Naive thymus-derived CD4-positive, alpha-beta T cell (primary cell): ENCODE results near the gene IGF2R. TPM values are rescaled to one million over a fixed set of nuclear protein-coding genes. Genes with fewer than 3 reads are reported as not detected.

Source experiments
- ATAC-seq: fragments of 150-1000 bp; cut with Tn5 transposase; 2 replicates; pipeline ENCODE4 v1.10.0; 2021; ENCODE audit warnings: mild to moderate bottlenecking, moderate library complexity
- CTCF ChIA-PET: fragments of 350-600 bp; sonication (Branson Sonifier 250); formaldehyde crosslinking; loops from one replicate; lab custom pipeline; 2021; ENCODE audit warnings: antibody characterized with exemption; lab: Charles Lee
- POLR2A ChIA-PET: fragments of 350-600 bp; sonication (Branson Sonifier 250); formaldehyde crosslinking; loops from one replicate; lab custom pipeline; 2021; ENCODE audit warnings: antibody characterized with exemption, inconsistent platforms; lab: Charles Lee
- DNase-seq, 9 donors: peaks; one replicate each; pipeline versions ENCODE4 v3.0.0 to v3.0.0-alpha.2; 2020 to 2022; ENCODE audit warnings: mixed read lengths in 1 of 9
- H3K27ac ChIP-seq: one replicate; pipeline ENCODE4 v1.7.0; 2013; ENCODE audit warnings: mild to moderate bottlenecking, low read depth, low read length, moderate library complexity
- H3K27me3 ChIP-seq, 2 donors: one replicate each; pipeline ENCODE4 v1.7.0; 2013; ENCODE audit warnings: low read length in 2 of 2, mild to moderate bottlenecking in 2 of 2, moderate library complexity in 2 of 2; ENCODE audit not compliant: control insufficient read depth in 2 of 2, insufficient read depth in 2 of 2
- H3K36me3 ChIP-seq, 3 experiments: 1 replicate in 2 of 3; 2 replicates in 1 of 3; pipeline ENCODE4 v1.7.0; 2013; ENCODE audit warnings: low read length in 3 of 3, mild to moderate bottlenecking in 3 of 3, moderate library complexity in 1 of 3; ENCODE audit not compliant: insufficient read depth in 3 of 3, control insufficient read depth in 2 of 3
- H3K4me1 ChIP-seq, 2 donors: one replicate each; pipeline ENCODE4 v1.7.0; 2013; ENCODE audit warnings: low read length in 2 of 2, mild to moderate bottlenecking in 2 of 2, moderate library complexity in 1 of 2; ENCODE audit not compliant: control insufficient read depth in 2 of 2, insufficient read depth in 2 of 2
- H3K4me3 ChIP-seq: 2 replicates; pipeline ENCODE4 v1.7.0; 2013; ENCODE audit warnings: mild to moderate bottlenecking, low read length
- H3K9me3 ChIP-seq, 3 experiments: 1 replicate in 2 of 3; 2 replicates in 1 of 3; pipeline ENCODE4 v1.7.0; 2013; ENCODE audit warnings: low read length in 3 of 3; ENCODE audit not compliant: control insufficient read depth in 2 of 3
- H3K27ac Mint-ChIP-seq, 9 donors: one replicate each; pipeline ENCODE4 v1.8.0; 2020 to 2022; ENCODE audit warnings: mixed read lengths in 9 of 9, mild to moderate bottlenecking in 8 of 9, moderate library complexity in 5 of 9, inconsistent platforms in 2 of 9
- H3K27me3 Mint-ChIP-seq, 5 donors: one replicate each; pipeline ENCODE4 v1.8.0; 2021 to 2022; ENCODE audit warnings: mixed read lengths in 5 of 5, mild to moderate bottlenecking in 1 of 5
- H3K36me3 Mint-ChIP-seq, 5 donors: one replicate each; pipeline ENCODE4 v1.8.0; 2020 to 2022; ENCODE audit warnings: mixed read lengths in 5 of 5, mild to moderate bottlenecking in 3 of 5, inconsistent platforms in 1 of 5
- H3K4me1 Mint-ChIP-seq, 7 donors: one replicate each; pipeline ENCODE4 v1.8.0; 2020 to 2022; ENCODE audit warnings: mixed read lengths in 7 of 7, mild to moderate bottlenecking in 3 of 7, inconsistent platforms in 1 of 7
- H3K4me3 Mint-ChIP-seq, 10 donors: one replicate each; pipeline ENCODE4 v1.8.0; 2020 to 2022; ENCODE audit warnings: mild to moderate bottlenecking in 10 of 10, mixed read lengths in 10 of 10, moderate library complexity in 6 of 10, inconsistent platforms in 2 of 10
- H3K9me3 Mint-ChIP-seq, 11 donors: one replicate each; pipeline ENCODE4 v1.8.0; 2020 to 2022; ENCODE audit warnings: mixed read lengths in 11 of 11, mild to moderate bottlenecking in 4 of 11, inconsistent platforms in 1 of 11, moderate library complexity in 1 of 11
- intact Hi-C, 2 donors: fragments of 100-400 bp; cut with micrococcal nuclease; formaldehyde crosslinking; loops; one replicate each; pipeline ENCODE4 v1.15.1; 2023
- polyA plus RNA-seq, 2 donors: library from polyadenylated mRNA; unstranded; fragments of 300-500 nt; fragmentation: Illumina TruSeq; gene quantifications; one replicate each; pipeline ENCODE4 v1.2.3, GENCODE V29; 2021
- total RNA-seq, 6 experiments: library from RNA in 5 of 6; stranded (reverse) in 5 of 6; gene quantifications; 1 replicate in 5 of 6; 2 replicates in 1 of 6; pipeline ENCODE4 v1.2.3 and lab custom pipeline; 2021 to 2026

Gene IGF2R
- total and polyA plus RNA-seq, 7 experiments from 2014 or later: 8.7 to 79.2 (median 70.4) TPM

- ChIA-PET POLR2A (interaction anchor here (1.2 kb wide), 1 partner anchor 24 kb away, joined by 3 read pairs; no protein-coding TSS in a partner anchor), CTCF (interaction anchor here (0.5 kb wide), 1 partner anchor 340 kb away, joined by 3 read pairs; no protein-coding TSS in a partner anchor)
- H3K27ac Mint-ChIP-seq: peak overlapping the region in 6 of 9 donors; percentile 1 to 69 (median 24)
- H3K4me1 ChIP-seq: peaks cover 0 to 7% of the 10 kb centered on the region in 2 donors
- H3K36me3 ChIP-seq: peaks cover 14 to 71% (median 18%) of the 10 kb centered on the region in 3 experiments
- no peaks in the 10 kb centered on the region for H3K9me3 Mint-ChIP-seq
- peaks cover 12 to 45% (median 35%) of the 10 kb centered on the region in 7 donors for H3K4me1 Mint-ChIP-seq
- no peak for DNase-seq
- peaks cover 11 to 83% (median 42%) of the 10 kb centered on the region in 5 donors for H3K36me3 Mint-ChIP-seq
- no peaks in the 10 kb centered on the region for H3K27me3 ChIP-seq
- intact Hi-C loops: no loop called here
- H3K27ac ChIP-seq: no peak overlapping the region
- no peak overlapping the region for H3K4me3 Mint-ChIP-seq
- ATAC-seq: no peak
- H3K4me3 ChIP-seq: no peak overlapping the region
- H3K27me3 Mint-ChIP-seq: no peaks in the 10 kb centered on the region
- no peaks in the 10 kb centered on the region for H3K9me3 ChIP-seq
These were observed 69.6 kb downstream of the IGF2R start for GRCh38 chr6:160038479-160038878.

GRCh38 chr6:160039441-160039840 lies 70.6 kb downstream of the IGF2R start:
- Mint-ChIP-seq H3K9me3 (no peaks in the 10 kb centered on the region), H3K27ac (peak overlapping the region in 6 of 9 donors; percentile 31 to 80 (median 64)), H3K36me3 (peaks cover 12 to 82% (median 36%) of the 10 kb centered on the region in 5 donors), H3K4me1 (peaks cover 12 to 45% (median 35%) of the 10 kb centered on the region in 7 donors), H3K4me3 (no peak overlapping the region), H3K27me3 (no peaks in the 10 kb centered on the region)
- DNase-seq (no peak), ATAC-seq (no peak)
- intact Hi-C loops: no loop called here
- CTCF ChIA-PET: no interaction called here
- Histone ChIP-seq H3K4me3 (no peak overlapping the region), H3K27ac (no peak overlapping the region), H3K27me3 (no peaks in the 10 kb centered on the region), H3K9me3 (no peaks in the 10 kb centered on the region), H3K4me1 (peaks cover 0 to 7% of the 10 kb centered on the region in 2 donors), H3K36me3 (peaks cover 10 to 72% (median 15%) of the 10 kb centered on the region in 3 experiments)
- POLR2A ChIA-PET: interaction anchor here (1.0 kb wide), 1 partner anchor 69 kb away, joined by 4 read pairs; no protein-coding TSS in a partner anchor

- POLR2A ChIA-PET: interaction anchor here (1.0 kb wide), 1 partner anchor 70 kb away, joined by 4 read pairs; no protein-coding TSS in a partner anchor
- intact Hi-C loops: loop anchor here in 1 of 2 donors (10.0 kb wide), 1 partner anchor 175 kb away; no protein-coding TSS in a partner anchor
- Histone ChIP-seq H3K9me3 (no peaks in the 10 kb centered on the region), H3K4me3 (no peak overlapping the region), H3K27me3 (no peaks in the 10 kb centered on the region), H3K4me1 (peaks cover 0 to 7% of the 10 kb centered on the region in 2 donors), H3K27ac (no peak overlapping the region), H3K36me3 (peaks cover 7 to 71% (median 20%) of the 10 kb centered on the region in 3 experiments)
- DNase-seq: no peak
- H3K4me1 Mint-ChIP-seq: peaks cover 12 to 45% (median 35%) of the 10 kb centered on the region in 7 donors
- H3K9me3 Mint-ChIP-seq: no peaks in the 10 kb centered on the region
- ATAC-seq: no peak
- peaks cover 12 to 82% (median 37%) of the 10 kb centered on the region in 5 donors for H3K36me3 Mint-ChIP-seq
- H3K27me3 Mint-ChIP-seq: no peaks in the 10 kb centered on the region
- CTCF ChIA-PET: no interaction called here
- no peak overlapping the region for H3K4me3 Mint-ChIP-seq
- peak overlapping the region in 2 of 9 donors; percentile 39 to 66 for H3K27ac Mint-ChIP-seq
These were observed 71.2 kb downstream of the IGF2R start for GRCh38 chr6:160040055-160040454.

GRCh38 chr6:160040527-160041264 lies 71.8 kb downstream of the IGF2R start:
- Histone ChIP-seq H3K36me3 (peaks cover 7 to 71% (median 26%) of the 10 kb centered on the region in 3 experiments), H3K4me3 (no peak overlapping the region), H3K4me1 (peaks cover 0 to 7% of the 10 kb centered on the region in 2 donors), H3K9me3 (no peaks in the 10 kb centered on the region), H3K27ac (no peak overlapping the region), H3K27me3 (no peaks in the 10 kb centered on the region)
- Mint-ChIP-seq H3K36me3 (peaks cover 18 to 82% (median 42%) of the 10 kb centered on the region in 5 donors), H3K4me3 (no peak overlapping the region), H3K27ac (peak overlapping the region in 2 of 9 donors; percentile 13 to 66), H3K4me1 (peaks cover 10 to 41% (median 34%) of the 10 kb centered on the region in 7 donors), H3K27me3 (no peaks in the 10 kb centered on the region), H3K9me3 (no peaks in the 10 kb centered on the region)
- DNase-seq (no peak), ATAC-seq (no peak)
- CTCF ChIA-PET: no interaction called here
- intact Hi-C loops: loop anchor here in 1 of 2 donors (10.0 kb wide), 1 partner anchor 176 kb away; no protein-coding TSS in a partner anchor
- POLR2A ChIA-PET: interaction anchor here (0.6 to 1.0 kb wide), 2 partner anchors 71 to 1775 kb away, joined by 4 read pairs; no protein-coding TSS in a partner anchor

- intact Hi-C loops: loop anchor here in 1 of 2 donors (10.0 kb wide), 1 partner anchor 177 kb away; no protein-coding TSS in a partner anchor
- H3K9me3 Mint-ChIP-seq: no peaks in the 10 kb centered on the region
- no peaks in the 10 kb centered on the region for H3K9me3 ChIP-seq
- peaks cover 0 to 7% of the 10 kb centered on the region in 2 donors for H3K4me1 ChIP-seq
- no peaks in the 10 kb centered on the region for H3K27me3 ChIP-seq
- peak in 2 of 9 donors; percentile 17 to 27 for DNase-seq
- peak; percentile 29 for ATAC-seq
- H3K27me3 Mint-ChIP-seq: no peaks in the 10 kb centered on the region
- H3K27ac Mint-ChIP-seq: peak overlapping the region in 1 of 9 donors; percentile 39
- ChIA-PET CTCF (no interaction called here), POLR2A (no interaction called here)
- H3K4me1 Mint-ChIP-seq: peaks cover 5 to 35% (median 30%) of the 10 kb centered on the region in 7 donors
- peaks cover 7 to 72% (median 35%) of the 10 kb centered on the region in 3 experiments for H3K36me3 ChIP-seq
- H3K4me3 Mint-ChIP-seq: no peak overlapping the region
- no peak overlapping the region for H3K4me3 ChIP-seq
- H3K27ac ChIP-seq: no peak overlapping the region
- peaks cover 16 to 81% (median 43%) of the 10 kb centered on the region in 5 donors for H3K36me3 Mint-ChIP-seq
These were observed 72.7 kb downstream of the IGF2R start for GRCh38 chr6:160041608-160042007.

GRCh38 chr6:160042014-160042773 lies 73.3 kb downstream of the IGF2R start:
- no peak for DNase-seq
- H3K9me3 ChIP-seq: no peaks in the 10 kb centered on the region
- intact Hi-C loops: loop anchor here in 1 of 2 donors (10.0 kb wide), 1 partner anchor 177 kb away; no protein-coding TSS in a partner anchor
- H3K4me1 ChIP-seq: peaks cover 0 to 7% of the 10 kb centered on the region in 2 donors
- Mint-ChIP-seq H3K36me3 (peaks cover 18 to 84% (median 42%) of the 10 kb centered on the region in 5 donors), H3K27me3 (no peaks in the 10 kb centered on the region), H3K27ac (no peak overlapping the region), H3K4me1 (peaks cover 5 to 30% (median 28%) of the 10 kb centered on the region in 7 donors), H3K9me3 (no peaks in the 10 kb centered on the region), H3K4me3 (no peak overlapping the region)
- H3K27ac ChIP-seq: no peak overlapping the region
- no peaks in the 10 kb centered on the region for H3K27me3 ChIP-seq
- peaks cover 7 to 72% (median 37%) of the 10 kb centered on the region in 3 experiments for H3K36me3 ChIP-seq
- H3K4me3 ChIP-seq: no peak overlapping the region
- ChIA-PET CTCF (no interaction called here), POLR2A (no interaction called here)
- no peak for ATAC-seq
